Head of caudate nucleus (tissue), 42 donors: ENCODE data around the gene TAF1B.
"Not testable (repeated sequence)": the region's sequence is repeated elsewhere in the genome, so short reads cannot be mapped to it uniquely, and the experiment has no call there.

Experiments
- DNase-seq, 42 donors: peaks; one replicate each; pipeline versions ENCODE4 v3.0.0 to v3.0.0-alpha.2; 2020 to 2021; ENCODE audit warnings: mixed read lengths in 7 of 42
- intact Hi-C: fragments of 100-400 bp; cut with DNase I; formaldehyde crosslinking; loops from one replicate; pipeline ENCODE4 v1.15.0; 2022

Gene TAF1B

GRCh38 chr2:9909106-9909505, 65.8 kb downstream of the TAF1B start:
- intact Hi-C loops = no loop called here
- no peak for DNase-seq

- intact Hi-C loops = no loop called here
- no peak for DNase-seq
Measured at GRCh38 chr2:9910699-9911098, 67.4 kb downstream of the TAF1B start.

- no peak for DNase-seq
- intact Hi-C loops = no loop called here
Measured at GRCh38 chr2:9912468-9912867, 69.2 kb downstream of the TAF1B start.

- intact Hi-C loops = no loop called here
- DNase-seq = no peak
Measured at GRCh38 chr2:9914384-9915065, 71.3 kb downstream of the TAF1B start.

GRCh38 chr2:9918275-9918674, 75.0 kb downstream of the TAF1B start:
- intact Hi-C loops = no loop called here
- DNase-seq = no peak

- intact Hi-C loops = no loop called here
- no peak for DNase-seq
Measured at GRCh38 chr2:9919512-9919911, 76.2 kb downstream of the TAF1B start.

- intact Hi-C loops, DNase-seq: not testable (repeated sequence)
Measured at GRCh38 chr2:9927020-9927419, 83.7 kb downstream of the TAF1B start.

- intact Hi-C loops = no loop called here
- DNase-seq = no peak
Measured at GRCh38 chr2:9937258-9937657, 94.0 kb downstream of the TAF1B start.

- no peak for DNase-seq
- intact Hi-C loops = no loop called here
Measured at GRCh38 chr2:9937968-9938367, 94.7 kb downstream of the TAF1B start.

GRCh38 chr2:9939587-9940485, 96.6 kb downstream of the TAF1B start:
- intact Hi-C loops = no loop called here
- DNase-seq = no peak

- no peak for DNase-seq
- intact Hi-C loops = no loop called here
Measured at GRCh38 chr2:9941196-9941995, 98.1 kb downstream of the TAF1B start.

- intact Hi-C loops = no loop called here
Measured at GRCh38 chr2:9941996-9942390, 98.7 kb downstream of the TAF1B start.

GRCh38 chr2:9944330-9944758, 101.1 kb downstream of the TAF1B start:
- intact Hi-C loops = no loop called here
- no peak for DNase-seq

More at GRCh38 chr2:9941996-9942390, 98.7 kb downstream of the TAF1B start:
- DNase-seq = no peak

GRCh38 chr2:9945596-9945995, 102.3 kb downstream of the TAF1B start:
- no peak for DNase-seq
- intact Hi-C loops = no loop called here

GRCh38 chr2:9946076-9946475, 102.8 kb downstream of the TAF1B start:
- no peak for DNase-seq
- intact Hi-C loops = no loop called here

GRCh38 chr2:9946818-9947217, 103.5 kb downstream of the TAF1B start:
- no peak for DNase-seq
- intact Hi-C loops = no loop called here

GRCh38 chr2:9948721-9949120, 105.4 kb downstream of the TAF1B start:
- intact Hi-C loops = no loop called here
- DNase-seq = no peak

GRCh38 chr2:9949239-9949991, 106.1 kb downstream of the TAF1B start:
- peak in 1 of 42 donors; percentile 32 for DNase-seq
- intact Hi-C loops = no loop called here

- peak in 1 of 42 donors; percentile 30 for DNase-seq
- intact Hi-C loops = loop anchor here (10.0 kb wide), 1 partner anchor 135 kb away; no protein-coding TSS in a partner anchor
Measured at GRCh38 chr2:9949992-9950520, 106.8 kb downstream of the TAF1B start.
